K562 (cell line): ENCODE data around the gene C1QC. TPM values are rescaled to one million over a fixed set of nuclear protein-coding genes. Genes with fewer than 3 reads are reported as not detected.

Experiments used
- BACH1 ChIP-seq: fragments of 200-800 bp; sonication (Bioruptor generic); IDR thresholded peaks from 2 replicates; pipeline ENCODE4 v1.6.1; 2016; ENCODE audit warnings: missing genetic modification characterization, missing compliant biosample characterization
- CEBPG ChIP-seq, 3 experiments: fragments of 200-800 bp in 1 of 3; sonication (Bioruptor generic) in 1 of 3; sonication (generic) in 1 of 3; formaldehyde crosslinking in 1 of 3; IDR thresholded peaks in 2 of 3; conservative IDR thresholded peaks in 1 of 3; 2 replicates each; pipeline versions ENCODE4 v1.6.1 to v1.8.0; 2016 to 2022; ENCODE audit warnings: missing compliant biosample characterization in 2 of 3, missing genetic modification characterization in 2 of 3, mild to moderate bottlenecking in 1 of 3, missing genetic modification reagents in 1 of 3
- DNMT1 ChIP-seq: fragments of 450-650 bp; IDR thresholded peaks from 2 replicates; pipeline ENCODE4 v1.6.1; 2016; ENCODE audit warnings: antibody characterized with exemption, mild to moderate bottlenecking
- GTF2F1 ChIP-seq: IDR thresholded peaks from 2 replicates; pipeline ENCODE4 v1.6.1; 2011; ENCODE audit warnings: low read depth, low read length, improper control_type of control experiment
- JUNB ChIP-seq: fragments of 450-650 bp; formaldehyde crosslinking; conservative IDR thresholded peaks from 2 replicates; pipeline ENCODE4 v1.4.0; 2020; ENCODE audit warnings: mild to moderate bottlenecking
- KLF10 ChIP-seq: fragments of 250-450 bp; sonication (Bioruptor Pico); IDR thresholded peaks from 2 replicates; pipeline ENCODE4 v1.6.1; 2021; ENCODE audit warnings: matching md5 sums
- MAZ ChIP-seq, 2 experiments: fragments of 450-650 bp in 1 of 2; sonication (generic) in 1 of 2; formaldehyde crosslinking; IDR thresholded peaks in 1 of 2; conservative IDR thresholded peaks in 1 of 2; 2 replicates each; pipeline versions ENCODE4 v1.4.0 to v1.5.0; 2020; ENCODE audit warnings: mild to moderate bottlenecking in 1 of 2, missing genetic modification reagents in 1 of 2
- MTF1 ChIP-seq: fragments of 250-450 bp; sonication (Bioruptor Pico); IDR thresholded peaks from 2 replicates; pipeline ENCODE4 v1.9.0; 2021; ENCODE audit warnings: moderate library complexity, mild to moderate bottlenecking, inconsistent platforms, borderline replicate concordance
- NCOA4 ChIP-seq: fragments of 450-650 bp; IDR thresholded peaks from 2 replicates; pipeline ENCODE4 v1.6.1; 2018; ENCODE audit warnings: mild to moderate bottlenecking; ENCODE audit not compliant: partially characterized antibody
- SIN3A ChIP-seq, 2 experiments: fragments of 150-350 bp in 1 of 2; IDR thresholded peaks; 2 replicates each; pipeline ENCODE4 v1.6.1; 2011 to 2016; ENCODE audit warnings: borderline replicate concordance in 2 of 2, low read depth in 2 of 2, low read length in 2 of 2, mild to moderate bottlenecking in 2 of 2, moderate library complexity in 2 of 2; ENCODE audit not compliant: control insufficient read depth in 1 of 2
- XRCC3 ChIP-seq: fragments of 450-650 bp; IDR thresholded peaks from 2 replicates; pipeline ENCODE4 v1.6.1; 2017; ENCODE audit warnings: mild to moderate bottlenecking, moderate library complexity
- XRCC5 ChIP-seq: fragments of 200-400 bp; formaldehyde crosslinking; IDR thresholded peaks from 2 replicates; pipeline ENCODE4 v1.6.1; 2017; ENCODE audit warnings: low read depth, mild to moderate bottlenecking, low read length
- ZKSCAN3 ChIP-seq: fragments of 250-450 bp; sonication (Bioruptor Pico); IDR thresholded peaks from 2 replicates; pipeline ENCODE4 v1.4.0; 2020
- ZNF197 ChIP-seq: fragments of 200-800 bp; sonication (Bioruptor generic); IDR thresholded peaks from 2 replicates; pipeline ENCODE4 v1.6.1; 2016; ENCODE audit warnings: low read depth, missing genetic modification characterization, missing compliant biosample characterization
- polyA plus RNA-seq, 8 experiments: library from polyadenylated mRNA; depleted of rRNA in 4 of 8; stranded (reverse) in 5 of 8; unstranded in 3 of 8; fragments of >200 nt; fragmentation: Nextera tagmentation in 2 of 8; fragmentation: Illumina TruSeq in 1 of 8; extraction: Ambion mirVana in 2 of 8; extraction: Trizol in 1 of 8; gene quantifications; 2 replicates each; pipeline versions ENCODE4 v1.2.1 to v1.2.3, GENCODE V29; 2011 to 2014; ENCODE audit warnings: inconsistent platforms in 1 of 8, missing spikeins in 1 of 8
- total RNA-seq, 7 experiments: library from RNA; depleted of rRNA in 6 of 7; stranded (reverse); fragments of >200 nt in 6 of 7; fragmentation: Illumina TruSeq in 2 of 7; extraction: Trizol in 2 of 7; gene quantifications; 2 replicates each; pipeline versions ENCODE4 v1.2.1 to v1.2.3, GENCODE V29; 2011 to 2021; ENCODE audit warnings: low replicate concordance in 1 of 7
- TF ChIP-seq, protein P1 (sequence below): fragments of 450-650 bp; formaldehyde crosslinking; conservative IDR thresholded peaks from 2 replicates; pipeline ENCODE4 v1.4.0; 2022; ENCODE audit warnings: mild to moderate bottlenecking, missing genetic modification characterization
- TF ChIP-seq, protein P2 (sequence below): fragments of 200-800 bp; sonication (Bioruptor generic); IDR thresholded peaks from 2 replicates; pipeline ENCODE4 v1.6.1; 2017; ENCODE audit warnings: missing genetic modification characterization, missing compliant biosample characterization
- TF ChIP-seq, protein P3 (sequence below): sonication (generic); formaldehyde crosslinking; IDR thresholded peaks from 2 replicates; pipeline ENCODE4 v1.8.1; 2023; ENCODE audit warnings: mild to moderate bottlenecking, missing genetic modification reagents, moderate library complexity
- TF ChIP-seq, protein P4 (sequence below): fragments of 450-650 bp; formaldehyde crosslinking; IDR thresholded peaks from 2 replicates; pipeline ENCODE4 v1.4.0; 2020; ENCODE audit warnings: mild to moderate bottlenecking, moderate library complexity
- TF ChIP-seq, protein P5 (sequence below): IDR thresholded peaks from 3 replicates; pipeline ENCODE4 v1.6.1; 2011; ENCODE audit warnings: borderline replicate concordance, mild to moderate bottlenecking, moderate library complexity; ENCODE audit not compliant: insufficient read length; ENCODE audit errors: extremely low read depth

The C1QC gene
- total and polyA plus RNA-seq, 9 of the 15 experiments (the other 6 are each of a cell fraction or from before 2014, with no cell fraction given) = 0.69 TPM; not detected in 8

DNA sequence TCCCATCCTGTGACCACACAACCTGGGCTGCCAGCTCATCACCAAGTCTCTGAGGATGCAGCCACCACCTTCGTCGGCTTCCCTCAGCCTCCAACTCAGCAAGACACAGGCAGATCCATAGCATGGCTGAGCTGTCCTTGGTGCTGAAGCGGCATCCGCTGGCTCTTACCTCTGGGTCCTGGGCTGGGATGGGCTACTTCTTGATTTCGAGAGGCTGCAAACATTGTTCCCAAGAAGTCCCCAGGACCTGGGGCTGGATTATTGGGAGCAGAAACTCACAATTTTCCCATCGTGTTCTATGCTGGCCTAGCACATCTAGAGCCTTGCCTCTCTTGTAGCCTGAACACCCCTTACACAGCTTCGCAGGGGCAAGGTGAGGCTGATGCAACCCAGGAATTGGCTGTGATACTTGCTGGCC lies 31.9 kb upstream of the C1QC start (continued):
- TF ChIP-seq, protein P1, sequence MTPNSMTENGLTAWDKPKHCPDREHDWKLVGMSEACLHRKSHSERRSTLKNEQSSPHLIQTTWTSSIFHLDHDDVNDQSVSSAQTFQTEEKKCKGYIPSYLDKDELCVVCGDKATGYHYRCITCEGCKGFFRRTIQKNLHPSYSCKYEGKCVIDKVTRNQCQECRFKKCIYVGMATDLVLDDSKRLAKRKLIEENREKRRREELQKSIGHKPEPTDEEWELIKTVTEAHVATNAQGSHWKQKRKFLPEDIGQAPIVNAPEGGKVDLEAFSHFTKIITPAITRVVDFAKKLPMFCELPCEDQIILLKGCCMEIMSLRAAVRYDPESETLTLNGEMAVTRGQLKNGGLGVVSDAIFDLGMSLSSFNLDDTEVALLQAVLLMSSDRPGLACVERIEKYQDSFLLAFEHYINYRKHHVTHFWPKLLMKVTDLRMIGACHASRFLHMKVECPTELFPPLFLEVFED = peak; percentile 34; the same call in 1 of the 2 replicates
- TF ChIP-seq, protein P2, sequence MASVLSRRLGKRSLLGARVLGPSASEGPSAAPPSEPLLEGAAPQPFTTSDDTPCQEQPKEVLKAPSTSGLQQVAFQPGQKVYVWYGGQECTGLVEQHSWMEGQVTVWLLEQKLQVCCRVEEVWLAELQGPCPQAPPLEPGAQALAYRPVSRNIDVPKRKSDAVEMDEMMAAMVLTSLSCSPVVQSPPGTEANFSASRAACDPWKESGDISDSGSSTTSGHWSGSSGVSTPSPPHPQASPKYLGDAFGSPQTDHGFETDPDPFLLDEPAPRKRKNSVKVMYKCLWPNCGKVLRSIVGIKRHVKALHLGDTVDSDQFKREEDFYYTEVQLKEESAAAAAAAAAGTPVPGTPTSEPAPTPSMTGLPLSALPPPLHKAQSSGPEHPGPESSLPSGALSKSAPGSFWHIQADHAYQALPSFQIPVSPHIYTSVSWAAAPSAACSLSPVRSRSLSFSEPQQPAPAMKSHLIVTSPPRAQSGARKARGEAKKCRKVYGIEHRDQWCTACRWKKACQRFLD (CRISPR knock-in tag) = peak; percentile 78; the same call in 1 of the 2 replicates
- TF ChIP-seq GTF2F1 = no peak
- TF ChIP-seq NCOA4 = no peak
- TF ChIP-seq ZKSCAN3 (CRISPR knock-in tag) = no peak
- peak; percentile 47; the same call in 1 of the 2 replicates for TF ChIP-seq CEBPG (CRISPR knock-in tag; IDR thresholded peaks at IDR 0.05)
- no peak for TF ChIP-seq CEBPG (tag; conservative IDR thresholded peaks at IDR 0.05 in 1 of 2, IDR thresholded peaks at IDR 0.05 in 1 of 2)
- 0 out of 2 replicates have a peak, but pooled peaks have one; percentile 38 for TF ChIP-seq BACH1
- TF ChIP-seq ZNF197 (CRISPR knock-in tag) = 0 out of 2 replicates have a peak, but pooled peaks have one; percentile 69
- TF ChIP-seq XRCC3 = no peak
- TF ChIP-seq, protein P3, sequence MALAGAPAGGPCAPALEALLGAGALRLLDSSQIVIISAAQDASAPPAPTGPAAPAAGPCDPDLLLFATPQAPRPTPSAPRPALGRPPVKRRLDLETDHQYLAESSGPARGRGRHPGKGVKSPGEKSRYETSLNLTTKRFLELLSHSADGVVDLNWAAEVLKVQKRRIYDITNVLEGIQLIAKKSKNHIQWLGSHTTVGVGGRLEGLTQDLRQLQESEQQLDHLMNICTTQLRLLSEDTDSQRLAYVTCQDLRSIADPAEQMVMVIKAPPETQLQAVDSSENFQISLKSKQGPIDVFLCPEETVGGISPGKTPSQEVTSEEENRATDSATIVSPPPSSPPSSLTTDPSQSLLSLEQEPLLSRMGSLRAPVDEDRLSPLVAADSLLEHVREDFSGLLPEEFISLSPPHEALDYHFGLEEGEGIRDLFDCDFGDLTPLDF (CRISPR knock-in tag) = peak; percentile 63; the same call in 1 of the 2 replicates
- TF ChIP-seq DNMT1 = no peak
- peak in 1 of 2 experiments; percentile 53; a peak in 1 of 4 replicates for TF ChIP-seq MAZ (CRISPR knock-in tag; conservative IDR thresholded peaks at IDR 0.05 in 1 of 2, IDR thresholded peaks at IDR 0.05 in 1 of 2)
- TF ChIP-seq SIN3A (IDR thresholded peaks at IDR 0.05; ENCODE audit: borderline replicate concordance in 2 of 2, control insufficient read depth in 1 of 2, low read depth in 2 of 2, low read length in 2 of 2) = no peak
- TF ChIP-seq, protein P4, sequence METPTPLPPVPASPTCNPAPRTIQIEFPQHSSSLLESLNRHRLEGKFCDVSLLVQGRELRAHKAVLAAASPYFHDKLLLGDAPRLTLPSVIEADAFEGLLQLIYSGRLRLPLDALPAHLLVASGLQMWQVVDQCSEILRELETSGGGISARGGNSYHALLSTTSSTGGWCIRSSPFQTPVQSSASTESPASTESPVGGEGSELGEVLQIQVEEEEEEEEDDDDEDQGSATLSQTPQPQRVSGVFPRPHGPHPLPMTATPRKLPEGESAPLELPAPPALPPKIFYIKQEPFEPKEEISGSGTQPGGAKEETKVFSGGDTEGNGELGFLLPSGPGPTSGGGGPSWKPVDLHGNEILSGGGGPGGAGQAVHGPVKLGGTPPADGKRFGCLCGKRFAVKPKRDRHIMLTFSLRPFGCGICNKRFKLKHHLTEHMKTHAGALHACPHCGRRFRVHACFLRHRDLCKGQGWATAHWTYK (CRISPR knock-in tag) = no peak; the same call in 1 of the 2 replicates
- TF ChIP-seq MTF1 (CRISPR knock-in tag) = no peak
- TF ChIP-seq, protein P5, sequence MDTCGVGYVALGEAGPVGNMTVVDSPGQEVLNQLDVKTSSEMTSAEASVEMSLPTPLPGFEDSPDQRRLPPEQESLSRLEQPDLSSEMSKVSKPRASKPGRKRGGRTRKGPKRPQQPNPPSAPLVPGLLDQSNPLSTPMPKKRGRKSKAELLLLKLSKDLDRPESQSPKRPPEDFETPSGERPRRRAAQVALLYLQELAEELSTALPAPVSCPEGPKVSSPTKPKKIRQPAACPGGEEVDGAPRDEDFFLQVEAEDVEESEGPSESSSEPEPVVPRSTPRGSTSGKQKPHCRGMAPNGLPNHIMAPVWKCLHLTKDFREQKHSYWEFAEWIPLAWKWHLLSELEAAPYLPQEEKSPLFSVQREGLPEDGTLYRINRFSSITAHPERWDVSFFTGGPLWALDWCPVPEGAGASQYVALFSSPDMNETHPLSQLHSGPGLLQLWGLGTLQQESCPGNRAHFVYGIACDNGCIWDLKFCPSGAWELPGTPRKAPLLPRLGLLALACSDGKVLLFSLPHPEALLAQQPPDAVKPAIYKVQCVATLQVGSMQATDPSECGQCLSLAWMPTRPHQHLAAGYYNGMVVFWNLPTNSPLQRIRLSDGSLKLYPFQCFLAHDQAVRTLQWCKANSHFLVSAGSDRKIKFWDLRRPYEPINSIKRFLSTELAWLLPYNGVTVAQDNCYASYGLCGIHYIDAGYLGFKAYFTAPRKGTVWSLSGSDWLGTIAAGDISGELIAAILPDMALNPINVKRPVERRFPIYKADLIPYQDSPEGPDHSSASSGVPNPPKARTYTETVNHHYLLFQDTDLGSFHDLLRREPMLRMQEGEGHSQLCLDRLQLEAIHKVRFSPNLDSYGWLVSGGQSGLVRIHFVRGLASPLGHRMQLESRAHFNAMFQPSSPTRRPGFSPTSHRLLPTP = no peak
- no peak for TF ChIP-seq KLF10
- no peak for TF ChIP-seq XRCC5
- no peak for TF ChIP-seq JUNB (CRISPR knock-in tag)
